ENCODE results near the gene SSBP3. TPM values are rescaled to one million over a fixed set of nuclear protein-coding genes. Genes with fewer than 3 reads are reported as not detected.

The SSBP3 gene
- 16.9 and 21.9 TPM in 2 replicates for polyA plus RNA-seq

DNA sequence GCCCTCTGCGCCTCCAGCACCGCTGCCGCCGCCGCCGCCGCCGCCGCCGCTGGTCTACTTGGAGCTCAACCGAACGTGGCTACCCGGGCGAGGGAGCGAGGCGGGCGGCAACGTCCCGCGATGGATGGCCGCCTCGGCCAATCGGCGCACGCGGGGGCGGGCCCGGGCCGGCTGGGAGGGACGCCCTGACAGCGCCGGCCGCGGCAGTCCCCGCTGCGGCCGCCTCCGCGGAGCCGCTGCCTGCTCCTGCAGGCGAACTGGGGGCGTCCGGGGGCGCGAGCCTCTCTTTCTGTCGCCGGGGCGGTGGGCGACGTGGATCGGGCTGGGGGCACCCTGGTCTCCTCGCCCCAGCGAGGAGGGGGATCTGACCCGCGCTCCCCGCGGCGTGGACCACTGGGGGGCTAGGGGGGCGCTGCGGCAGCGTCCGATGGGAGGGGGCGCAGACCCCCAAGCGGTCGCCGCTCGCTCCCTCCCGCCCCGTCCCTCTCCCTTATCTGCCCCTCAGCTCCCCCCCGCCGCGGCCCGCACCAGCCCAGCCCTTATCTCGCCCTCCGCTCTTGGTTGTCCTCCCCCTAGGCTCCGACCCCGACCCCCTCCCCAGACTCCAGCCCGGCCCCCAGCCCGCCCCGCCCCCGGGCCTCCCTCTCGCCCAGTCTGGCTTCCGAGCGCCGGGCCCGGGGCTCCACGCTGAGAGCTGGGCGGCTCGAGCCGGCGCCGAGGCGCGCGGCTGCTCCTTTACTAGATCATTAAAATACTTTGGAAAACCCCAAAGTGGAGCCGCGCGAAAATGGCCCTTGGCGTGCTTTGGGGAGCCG, at the start of gene SSBP3:
TSS of gene SSBP3 (minus strand) at position 56 of the 815 bp plus-strand sequence.

DNA sequence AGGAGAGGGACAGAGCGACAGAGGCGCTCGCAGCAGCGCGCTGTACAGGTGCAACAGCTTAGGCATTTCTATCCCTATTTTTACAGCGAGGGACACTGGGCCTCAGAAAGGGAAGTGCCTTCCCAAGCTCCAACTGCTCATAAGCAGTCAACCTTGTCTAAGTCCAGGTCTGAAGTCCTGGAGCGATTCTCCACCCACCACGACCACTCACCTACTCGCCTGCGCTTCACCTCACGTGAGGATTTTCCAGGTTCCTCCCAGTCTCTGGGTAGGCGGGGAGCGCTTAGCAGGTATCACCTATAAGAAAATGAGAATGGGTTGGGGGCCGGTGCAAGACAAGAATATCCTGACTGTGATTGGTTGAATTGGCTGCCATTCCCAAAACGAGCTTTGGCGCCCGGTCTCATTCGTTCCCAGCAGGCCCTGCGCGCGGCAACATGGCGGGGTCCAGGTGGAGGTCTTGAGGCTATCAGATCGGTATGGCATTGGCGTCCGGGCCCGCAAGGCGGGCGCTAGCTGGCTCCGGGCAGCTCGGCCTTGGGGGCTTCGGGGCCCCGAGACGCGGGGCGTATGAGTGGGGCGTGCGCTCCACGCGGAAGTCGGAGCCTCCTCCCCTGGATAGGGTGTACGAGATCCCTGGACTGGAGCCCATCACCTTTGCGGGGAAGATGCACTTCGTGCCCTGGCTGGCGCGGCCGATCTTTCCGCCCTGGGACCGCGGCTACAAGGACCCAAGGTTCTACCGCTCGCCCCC, 206.3 kb downstream of the SSBP3 start, which contains the start of the genes CYB5RL and MRPL37:
TSS of gene CYB5RL (minus strand) at position 266 of the 754 bp plus-strand sequence. CDS start 4,414 bp downstream, outside the sequence.
TSS of gene MRPL37 (plus strand) at position 403 of the 754 bp plus-strand sequence. CDS start at position 480, 77 bp downstream.

Other genes with a start within 250 kb of the SSBP3 start
- 1.5 and 8.0 TPM in 2 replicates for gene CYB5RL, start 206.4 kb downstream of the SSBP3 start, polyA plus RNA-seq
- 51.6 and 58.5 TPM in 2 replicates for gene MRPL37, start 206.2 kb downstream of the SSBP3 start, polyA plus RNA-seq
- gene ACOT11, start 141.8 kb upstream of the SSBP3 start, polyA plus RNA-seq: 0.85 and 0.95 TPM in 2 replicates
- gene FAM151A, start 217.1 kb upstream of the SSBP3 start, polyA plus RNA-seq: not detected in 2 replicates
- 0.11 and 1.2 TPM in 2 replicates for gene MROH7, start 235.4 kb upstream of the SSBP3 start, polyA plus RNA-seq